GM10847 (cell line): ENCODE data around the gene LRIG3.

Experiments
- POLR2A ChIP-seq: IDR thresholded peaks from 2 replicates; pipeline ENCODE4 v1.6.1; 2011; ENCODE audit not compliant: insufficient read length; ENCODE audit errors: extremely low read depth

The LRIG3 gene

GRCh38 chr12:58939399-58940100 lies 19.2 kb upstream of the LRIG3 start:
- TF ChIP-seq POLR2A, result no peak

GRCh38 chr12:58938440-58938839 lies 18.1 kb upstream of the LRIG3 start:
- no peak for TF ChIP-seq POLR2A

DNA sequence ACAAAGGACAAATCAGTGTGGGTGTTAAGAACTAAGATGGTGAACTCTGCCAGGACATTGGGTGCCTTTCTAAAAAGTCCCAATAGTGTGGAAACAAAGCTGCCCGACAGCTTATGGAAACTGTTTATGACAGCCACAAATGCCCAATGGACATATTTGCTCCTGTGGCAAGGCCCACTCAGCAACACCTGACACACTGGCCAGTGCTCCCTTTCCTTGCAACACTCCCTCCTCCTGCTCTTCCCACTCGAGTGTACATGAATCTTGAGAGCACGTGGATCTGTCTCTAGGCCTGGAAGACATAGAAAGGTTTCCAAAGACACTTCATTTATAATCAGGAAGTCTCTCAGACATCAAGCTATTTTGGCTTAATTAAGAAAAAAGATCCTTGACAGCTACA lies 14.2 kb upstream of the LRIG3 start:
- TF ChIP-seq POLR2A, result no peak

- TF ChIP-seq POLR2A, result no peak
These were observed 12.7 kb upstream of the LRIG3 start for GRCh38 chr12:58932806-58933681.

DNA sequence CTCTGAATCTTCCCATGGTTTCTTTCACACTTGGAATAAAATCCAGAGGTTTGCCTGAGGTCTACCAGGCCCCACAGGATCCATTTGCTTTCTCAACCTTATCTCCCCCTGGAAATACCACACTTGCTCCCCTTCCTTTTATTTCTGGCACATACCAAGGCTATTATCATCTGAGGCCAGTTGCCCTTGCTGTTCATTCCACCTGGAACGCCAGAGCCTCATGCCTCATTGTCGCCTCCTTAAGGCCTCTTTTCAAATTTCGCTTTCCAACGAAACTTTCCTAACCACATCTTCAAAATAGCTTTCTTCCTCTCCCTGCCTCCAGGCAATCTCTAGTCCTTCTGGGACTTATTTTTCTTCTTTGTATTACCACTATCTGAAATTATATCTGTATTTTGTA lies 11.2 kb upstream of the LRIG3 start:
- no peak for TF ChIP-seq POLR2A

DNA sequence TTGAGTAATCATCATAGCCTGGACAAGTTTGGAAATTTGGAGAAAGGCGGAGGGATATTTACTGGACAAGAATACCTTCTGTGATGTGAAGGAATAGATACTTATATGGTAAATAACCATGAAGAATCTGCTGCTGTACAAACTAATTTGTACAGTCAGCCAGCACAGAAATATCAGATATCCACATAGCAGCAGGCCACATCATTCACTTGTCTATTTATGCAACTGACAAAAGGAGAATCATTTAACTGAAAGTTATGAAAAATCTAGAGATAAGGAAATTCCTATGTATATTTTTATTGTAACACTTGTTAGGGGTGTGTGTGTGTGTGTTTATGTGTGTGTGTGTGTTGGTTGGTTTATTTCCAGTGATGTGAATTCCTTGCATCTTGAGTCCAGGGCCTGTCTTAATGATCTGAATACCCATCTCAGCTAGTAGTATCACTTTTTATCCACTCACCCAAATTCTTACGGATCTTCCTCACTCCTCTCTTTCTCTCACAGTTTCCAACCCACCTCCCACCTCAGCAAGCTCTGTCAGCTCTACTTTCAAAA lies 10.5 kb upstream of the LRIG3 start:
- TF ChIP-seq POLR2A, result no peak

- no peak for TF ChIP-seq POLR2A
These were observed 6.8 kb upstream of the LRIG3 start for GRCh38 chr12:58927120-58927519.

DNA sequence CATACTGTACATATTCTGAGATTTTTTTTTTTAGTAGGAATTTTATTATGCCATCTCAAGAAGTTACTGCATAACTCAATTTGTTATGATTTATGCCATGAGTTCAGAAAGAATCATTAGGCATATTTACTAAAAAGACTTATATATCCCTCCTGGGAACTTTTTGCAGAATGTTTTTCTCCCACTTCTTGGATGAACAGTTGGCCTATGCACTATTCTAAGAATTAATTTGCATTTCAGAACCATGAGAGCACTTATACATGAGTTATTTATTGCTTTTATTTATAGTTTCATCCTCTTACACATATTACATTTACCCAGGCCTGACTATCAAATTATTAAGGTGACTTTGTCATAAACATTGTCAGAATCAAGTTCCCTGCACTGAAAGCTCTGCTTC lies 6.3 kb upstream of the LRIG3 start:
- no peak for TF ChIP-seq POLR2A

- TF ChIP-seq POLR2A, result no peak
These were observed 5.4 kb upstream of the LRIG3 start for GRCh38 chr12:58925751-58926150.

GRCh38 chr12:58925111-58925611 lies 4.9 kb upstream of the LRIG3 start:
- TF ChIP-seq POLR2A, result no peak

GRCh38 chr12:58924652-58925051 lies 4.3 kb upstream of the LRIG3 start:
- TF ChIP-seq POLR2A, result no peak

DNA sequence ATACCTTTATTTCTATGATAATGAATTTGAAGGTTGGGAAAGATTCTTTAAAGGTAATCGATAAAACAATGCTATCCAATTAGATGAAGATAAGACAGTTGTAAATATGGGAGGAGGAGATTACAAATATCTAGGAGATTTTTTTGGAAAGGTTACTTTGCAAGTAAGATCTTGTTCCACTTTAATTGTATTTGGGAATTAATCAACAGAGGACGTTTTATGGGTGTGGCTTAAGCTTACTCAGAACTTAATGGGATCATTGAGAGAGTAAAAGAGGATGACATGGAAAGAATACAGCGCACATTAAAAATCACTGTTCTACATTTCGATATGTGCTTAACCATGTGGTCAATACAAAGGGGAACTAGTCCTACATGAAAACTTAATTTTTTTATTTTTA lies 3.5 kb upstream of the LRIG3 start:
- no peak for TF ChIP-seq POLR2A

GRCh38 chr12:58922849-58923248 lies 2.5 kb upstream of the LRIG3 start:
- no peak for TF ChIP-seq POLR2A

DNA sequence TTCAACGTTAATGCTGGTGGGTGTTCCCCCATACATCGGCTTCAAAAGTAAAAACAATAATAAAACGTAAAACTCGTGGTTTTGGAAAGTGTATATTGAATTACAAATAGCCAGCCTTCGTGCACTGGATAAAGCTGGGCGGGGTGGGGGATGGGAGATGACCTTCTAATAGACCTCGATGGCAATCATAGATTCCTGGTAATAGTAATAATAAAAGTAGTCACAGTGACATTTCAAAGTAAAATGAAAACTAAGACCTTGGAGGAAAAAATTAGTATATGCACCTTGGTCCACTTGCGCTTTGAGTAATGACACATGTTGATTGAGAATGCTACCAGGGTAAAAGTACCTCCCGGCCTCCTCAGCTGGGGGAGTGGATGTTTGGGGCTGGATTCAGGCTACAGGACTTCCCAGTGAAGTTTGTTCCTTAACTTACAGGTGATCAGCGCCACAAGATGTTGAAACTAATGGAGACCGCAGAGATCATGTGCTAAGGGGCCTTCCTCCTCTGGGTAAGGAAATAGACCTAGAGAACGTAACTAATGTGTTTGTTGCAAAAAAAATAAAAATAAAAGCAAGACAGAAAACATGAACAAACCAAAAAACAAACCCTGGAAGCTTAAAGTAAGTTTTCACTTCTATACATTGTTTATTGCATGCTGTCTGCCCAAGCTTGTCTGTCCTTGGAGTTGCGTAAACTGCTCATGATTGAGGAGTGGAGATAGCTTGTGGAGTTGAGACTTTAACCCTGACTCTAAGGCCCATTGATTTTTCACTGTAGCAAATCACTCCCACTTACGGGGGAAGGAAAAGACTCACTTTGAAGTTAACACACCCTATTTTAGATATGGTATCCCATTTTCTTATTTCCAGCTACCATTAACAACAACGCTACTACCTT lies 907 bp upstream of the LRIG3 start:
- TF ChIP-seq POLR2A, result no peak
